NCI-H748 (cell line): ENCODE measurements around the gene EML5.
A peak's percentile ranks its signal among the peaks of the same experiment; 100 is the strongest.
"Not testable (repeated sequence)": the region's sequence is repeated elsewhere in the genome, so short reads cannot be mapped to it uniquely, and the experiment has no call there.

Experiments
- DNase-seq: peaks from one replicate; lab custom pipeline; 2025; ENCODE audit not compliant: unreplicated experiment; lab: John Stamatoyannopoulos, UW

The EML5 gene

GRCh38 chr14:88804035-88804434 lies 11.3 kb upstream of the EML5 start:
- DNase-seq = no peak

GRCh38 chr14:88802596-88802995 lies 9.8 kb upstream of the EML5 start:
- peak; percentile 64 for DNase-seq

- no peak for DNase-seq
Observed at GRCh38 chr14:88799522-88799921, 6.8 kb upstream of the EML5 start.

- peak; percentile 93 for DNase-seq
Observed at GRCh38 chr14:88798156-88798555, 5.4 kb upstream of the EML5 start.

GRCh38 chr14:88793259-88793625 lies 489 bp upstream of the EML5 start:
- no peak for DNase-seq

- DNase-seq = peak; percentile 81
Observed at GRCh38 chr14:88791629-88792472, 902 bp downstream of the EML5 start.

- DNase-seq = no peak
Observed at GRCh38 chr14:88791252-88791621, 1.5 kb downstream of the EML5 start.

GRCh38 chr14:88790501-88791251 lies 2.1 kb downstream of the EML5 start:
- peak; percentile 27 for DNase-seq

- DNase-seq = not testable (repeated sequence)
Observed at GRCh38 chr14:88789573-88789972, 3.2 kb downstream of the EML5 start.

- DNase-seq = no peak
Observed at GRCh38 chr14:88786715-88787114, 6.0 kb downstream of the EML5 start.

GRCh38 chr14:88785911-88786310 lies 6.8 kb downstream of the EML5 start:
- DNase-seq = no peak

- no peak for DNase-seq
Observed at GRCh38 chr14:88775532-88775931, 17.2 kb downstream of the EML5 start.

GRCh38 chr14:88770736-88771135 lies 22.0 kb downstream of the EML5 start:
- DNase-seq = no peak

GRCh38 chr14:88765130-88765529 lies 27.6 kb downstream of the EML5 start:
- no peak for DNase-seq

GRCh38 chr14:88753873-88754272 lies 38.9 kb downstream of the EML5 start:
- no peak for DNase-seq

- no peak for DNase-seq
Observed at GRCh38 chr14:88750945-88751344, 41.8 kb downstream of the EML5 start.

- no peak for DNase-seq
Observed at GRCh38 chr14:88750413-88750812, 42.3 kb downstream of the EML5 start.

GRCh38 chr14:88749139-88749538 lies 43.6 kb downstream of the EML5 start:
- no peak for DNase-seq

GRCh38 chr14:88748288-88748687 lies 44.5 kb downstream of the EML5 start:
- DNase-seq = no peak

- DNase-seq = no peak
Observed at GRCh38 chr14:88746052-88746451, 46.7 kb downstream of the EML5 start.

GRCh38 chr14:88737245-88737644 lies 55.5 kb downstream of the EML5 start:
- DNase-seq = no peak

- no peak for DNase-seq
Observed at GRCh38 chr14:88733121-88733520, 59.6 kb downstream of the EML5 start.
